ENCODE measurements around the gene WDR48. TPM values are rescaled to one million over a fixed set of nuclear protein-coding genes. Genes with fewer than 3 reads are reported as not detected.

WDR48 gene
- total RNA-seq, 1 donor: 39.8 TPM

GRCh38 chr3:39114456-39114855 lies 62.6 kb downstream of the WDR48 start:
- Histone ChIP-seq H3K36me3 (ENCODE audit: insufficient read depth, low read length) (peaks cover 6% of the 10 kb centered on the region), H3K27me3 (ENCODE audit: insufficient read depth, low read length) (no peaks in the 10 kb centered on the region), H2AFZ (ENCODE audit: low read length) (no peak overlapping the region), H3K4me1 (ENCODE audit: insufficient read depth, low read length) (no peaks in the 10 kb centered on the region), H3K9me3 (ENCODE audit: low read depth, low read length) (no peaks in the 10 kb centered on the region), H3K4me3 (ENCODE audit: insufficient read depth, low read length) (no peak overlapping the region), H3K27ac (ENCODE audit: low read depth, low read length) (no peak overlapping the region), H3K4me2 (ENCODE audit: insufficient read depth, low read length) (no peak overlapping the region), H3K79me2 (ENCODE audit: insufficient read depth, low read length) (no peaks in the 10 kb centered on the region), H4K20me1 (ENCODE audit: insufficient read depth, low read length) (no peaks in the 10 kb centered on the region)
- TF ChIP-seq CTCF (IDR thresholded peaks at IDR 0.05; ENCODE audit: extremely low read depth, low read depth, low read length): no peak
- DNase-seq (ENCODE audit: insufficient read length, low spot score, missing footprints): no peak

GRCh38 chr3:39115870-39116269 lies 64.1 kb downstream of the WDR48 start:
- Histone ChIP-seq H3K27ac (ENCODE audit: low read depth, low read length) (no peak overlapping the region), H3K79me2 (ENCODE audit: insufficient read depth, low read length) (no peaks in the 10 kb centered on the region)

GRCh38 chr3:39118079-39118478 lies 66.3 kb downstream of the WDR48 start:
- no peak overlapping the region for H3K27ac ChIP-seq (ENCODE audit: low read depth, low read length)
- no peaks in the 10 kb centered on the region for H3K27me3 ChIP-seq (ENCODE audit: insufficient read depth, low read length)
- H3K36me3 ChIP-seq (ENCODE audit: insufficient read depth, low read length): no peaks in the 10 kb centered on the region
- H2AFZ ChIP-seq (ENCODE audit: low read length): no peak overlapping the region
- H3K4me2 ChIP-seq (ENCODE audit: insufficient read depth, low read length): no peak overlapping the region
- H3K4me1 ChIP-seq (ENCODE audit: insufficient read depth, low read length): no peaks in the 10 kb centered on the region
- no peaks in the 10 kb centered on the region for H3K79me2 ChIP-seq (ENCODE audit: insufficient read depth, low read length)
- no peaks in the 10 kb centered on the region for H3K9me3 ChIP-seq (ENCODE audit: low read depth, low read length)
- DNase-seq (ENCODE audit: insufficient read length, low spot score, missing footprints): no peak
- no peak overlapping the region for H3K4me3 ChIP-seq (ENCODE audit: insufficient read depth, low read length)
- no peak for TF ChIP-seq CTCF (IDR thresholded peaks at IDR 0.05; ENCODE audit: extremely low read depth, low read depth, low read length)
- H4K20me1 ChIP-seq (ENCODE audit: insufficient read depth, low read length): no peaks in the 10 kb centered on the region

More at GRCh38 chr3:39115870-39116269, 64.1 kb downstream of the WDR48 start:
- no peaks in the 10 kb centered on the region for H4K20me1 ChIP-seq (ENCODE audit: insufficient read depth, low read length)
- no peak for DNase-seq (ENCODE audit: insufficient read length, low spot score, missing footprints)
- peaks cover 2% of the 10 kb centered on the region for H3K36me3 ChIP-seq (ENCODE audit: insufficient read depth, low read length)
- no peak for TF ChIP-seq CTCF (IDR thresholded peaks at IDR 0.05; ENCODE audit: extremely low read depth, low read depth, low read length)
- no peak overlapping the region for H2AFZ ChIP-seq (ENCODE audit: low read length)
- no peak overlapping the region for H3K4me2 ChIP-seq (ENCODE audit: insufficient read depth, low read length)
- no peak overlapping the region for H3K4me3 ChIP-seq (ENCODE audit: insufficient read depth, low read length)
- H3K4me1 ChIP-seq (ENCODE audit: insufficient read depth, low read length): no peaks in the 10 kb centered on the region
- no peaks in the 10 kb centered on the region for H3K27me3 ChIP-seq (ENCODE audit: insufficient read depth, low read length)
- H3K9me3 ChIP-seq (ENCODE audit: low read depth, low read length): no peaks in the 10 kb centered on the region

- no peak for DNase-seq (ENCODE audit: insufficient read length, low spot score, missing footprints)
- Histone ChIP-seq H3K36me3 (ENCODE audit: insufficient read depth, low read length) (no peaks in the 10 kb centered on the region), H3K9me3 (ENCODE audit: low read depth, low read length) (no peaks in the 10 kb centered on the region), H4K20me1 (ENCODE audit: insufficient read depth, low read length) (no peaks in the 10 kb centered on the region), H3K79me2 (ENCODE audit: insufficient read depth, low read length) (no peaks in the 10 kb centered on the region), H3K4me2 (ENCODE audit: insufficient read depth, low read length) (no peak overlapping the region), H3K4me1 (ENCODE audit: insufficient read depth, low read length) (no peaks in the 10 kb centered on the region), H2AFZ (ENCODE audit: low read length) (no peak overlapping the region), H3K27ac (ENCODE audit: low read depth, low read length) (no peak overlapping the region), H3K27me3 (ENCODE audit: insufficient read depth, low read length) (no peaks in the 10 kb centered on the region), H3K4me3 (ENCODE audit: insufficient read depth, low read length) (no peak overlapping the region)
- TF ChIP-seq CTCF (IDR thresholded peaks at IDR 0.05; ENCODE audit: extremely low read depth, low read depth, low read length): no peak
These were observed 67.3 kb downstream of the WDR48 start for GRCh38 chr3:39118931-39119660.
